22Rv1 (cell line): ENCODE results near the gene HS2ST1.

ENCODE experiments used
- H3K27ac ChIP-seq: fragments of 450-650 bp; 2 replicates; pipeline ENCODE4 v1.5.1; 2017
- ZFX ChIP-seq: fragments of 450-650 bp; IDR thresholded peaks from 2 replicates; pipeline ENCODE4 v1.6.1; 2017; ENCODE audit warnings: antibody characterized with exemption, borderline replicate concordance
- TF ChIP-seq, protein P1 (sequence below): fragments of 450-650 bp; IDR thresholded peaks from 2 replicates; pipeline ENCODE4 v1.5.1; 2017; ENCODE audit warnings: mild to moderate bottlenecking

The HS2ST1 gene

DNA sequence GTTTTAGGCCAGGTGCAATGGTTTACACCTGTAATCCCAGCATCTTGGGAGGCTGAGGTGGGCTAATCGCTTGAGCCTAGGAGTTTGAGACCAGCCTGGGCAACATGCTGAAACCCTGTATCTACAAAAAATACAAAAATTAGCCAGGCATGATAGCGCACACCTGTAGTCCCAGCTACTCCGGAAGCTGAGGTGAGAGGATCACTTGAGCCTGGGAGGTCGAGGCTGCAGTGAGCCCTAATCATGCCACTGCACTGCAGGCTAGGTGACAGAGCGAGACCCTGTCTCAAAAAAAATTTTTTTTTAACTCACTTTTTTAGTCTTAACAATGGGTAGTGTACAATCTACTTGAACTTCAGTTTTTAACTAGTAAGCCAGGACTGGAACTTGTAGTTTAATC lies 137.5 kb downstream of the HS2ST1 start:
- no peak overlapping the region for H3K27ac ChIP-seq
- TF ChIP-seq ZFX: no peak
- TF ChIP-seq, protein P1, sequence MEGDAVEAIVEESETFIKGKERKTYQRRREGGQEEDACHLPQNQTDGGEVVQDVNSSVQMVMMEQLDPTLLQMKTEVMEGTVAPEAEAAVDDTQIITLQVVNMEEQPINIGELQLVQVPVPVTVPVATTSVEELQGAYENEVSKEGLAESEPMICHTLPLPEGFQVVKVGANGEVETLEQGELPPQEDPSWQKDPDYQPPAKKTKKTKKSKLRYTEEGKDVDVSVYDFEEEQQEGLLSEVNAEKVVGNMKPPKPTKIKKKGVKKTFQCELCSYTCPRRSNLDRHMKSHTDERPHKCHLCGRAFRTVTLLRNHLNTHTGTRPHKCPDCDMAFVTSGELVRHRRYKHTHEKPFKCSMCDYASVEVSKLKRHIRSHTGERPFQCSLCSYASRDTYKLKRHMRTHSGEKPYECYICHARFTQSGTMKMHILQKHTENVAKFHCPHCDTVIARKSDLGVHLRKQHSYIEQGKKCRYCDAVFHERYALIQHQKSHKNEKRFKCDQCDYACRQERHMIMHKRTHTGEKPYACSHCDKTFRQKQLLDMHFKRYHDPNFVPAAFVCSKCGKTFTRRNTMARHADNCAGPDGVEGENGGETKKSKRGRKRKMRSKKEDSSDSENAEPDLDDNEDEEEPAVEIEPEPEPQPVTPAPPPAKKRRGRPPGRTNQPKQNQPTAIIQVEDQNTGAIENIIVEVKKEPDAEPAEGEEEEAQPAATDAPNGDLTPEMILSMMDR: no peak

DNA sequence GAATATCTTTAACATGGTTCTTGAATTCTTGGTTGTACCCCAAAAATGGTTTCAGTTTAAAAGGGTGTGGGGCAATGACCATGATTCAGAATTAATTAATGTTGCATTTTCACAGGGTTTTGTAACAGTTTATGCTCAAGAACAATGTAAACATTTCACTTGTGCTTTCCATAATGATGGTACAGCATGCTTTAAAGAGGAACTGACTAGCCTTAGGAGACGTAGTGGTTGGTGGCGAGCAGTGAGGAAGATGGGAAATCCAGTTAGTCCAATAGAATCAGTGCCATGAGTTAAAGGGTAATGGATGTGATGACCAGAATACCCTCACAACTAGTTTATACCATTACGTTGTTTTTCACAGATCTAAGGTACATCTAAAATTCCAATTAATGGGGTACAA lies 138.0 kb downstream of the HS2ST1 start:
- no peak overlapping the region for H3K27ac ChIP-seq
- TF ChIP-seq, protein P1: no peak

DNA sequence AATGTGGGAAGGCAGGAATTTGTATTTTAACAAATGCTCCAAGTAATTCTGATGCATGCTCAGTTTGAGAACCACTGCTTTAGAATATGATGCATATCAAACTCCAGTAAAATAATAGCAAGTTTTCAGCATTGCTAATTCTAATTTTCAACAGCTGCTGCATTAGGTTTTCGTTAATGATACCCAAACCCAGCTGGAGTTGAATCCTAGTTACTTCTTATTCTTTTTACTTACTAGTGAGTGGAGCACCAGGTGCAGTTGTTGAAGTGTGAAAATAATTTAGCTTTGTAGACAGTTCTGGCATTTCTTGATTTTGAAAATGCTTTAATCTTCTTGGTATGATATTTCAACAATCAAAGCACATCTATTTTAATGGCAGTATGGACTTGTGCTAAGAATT lies 138.5 kb downstream of the HS2ST1 start:
- H3K27ac ChIP-seq: no peak overlapping the region
- TF ChIP-seq, protein P1: no peak
- no peak for TF ChIP-seq ZFX

- TF ChIP-seq ZFX: no peak
- TF ChIP-seq, protein P1: no peak
- H3K27ac ChIP-seq: no peak overlapping the region
These were observed 139.0 kb downstream of the HS2ST1 start for GRCh38 chr1:87053446-87053845.

- H3K27ac ChIP-seq: no peak overlapping the region
- TF ChIP-seq ZFX: no peak
- TF ChIP-seq, protein P1: no peak
These were observed 142.5 kb downstream of the HS2ST1 start for GRCh38 chr1:87056974-87057373.

GRCh38 chr1:87058343-87058649 lies 143.9 kb downstream of the HS2ST1 start:
- TF ChIP-seq, protein P1: no peak
- TF ChIP-seq ZFX: no peak
- H3K27ac ChIP-seq: no peak overlapping the region

DNA sequence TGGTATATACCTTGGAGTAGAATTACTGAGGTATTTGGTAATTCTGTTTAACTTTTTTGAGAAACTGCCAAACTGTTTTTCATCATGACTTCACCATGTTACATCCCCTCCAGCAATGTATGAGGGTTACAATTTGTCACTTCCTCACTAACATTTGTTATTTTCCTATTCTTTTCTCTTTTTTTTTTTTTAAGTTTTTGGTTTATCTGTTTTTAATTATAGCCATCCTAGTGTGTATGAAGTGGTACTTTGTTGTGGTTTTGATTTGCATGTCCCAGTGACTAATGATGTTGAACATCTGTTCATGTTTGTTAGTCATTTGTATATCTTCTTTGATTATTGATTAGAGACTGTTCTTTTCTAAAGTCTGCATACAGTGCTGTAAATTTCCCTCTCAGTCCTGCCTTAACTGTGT lies 147.3 kb downstream of the HS2ST1 start:
- no peak for TF ChIP-seq ZFX
- TF ChIP-seq, protein P1: no peak
- no peak overlapping the region for H3K27ac ChIP-seq
